ENCODE data around the gene RAB3C. TPM values are rescaled to one million over a fixed set of nuclear protein-coding genes. Genes with fewer than 3 reads are reported as not detected.

The RAB3C gene
- total RNA-seq, 6 experiments from 2014 or later, result not detected

GRCh38 chr5:58711965-58712364 is 129.1 kb downstream of the RAB3C start:
- TF ChIP-seq CTCF (IDR thresholded peaks at IDR 0.05), result no peak
- no peaks in the 10 kb centered on the region for H3K4me1 Mint-ChIP-seq (ENCODE audit: low read depth)
- H3K27me3 Mint-ChIP-seq (ENCODE audit: insufficient read depth), result peaks cover 5% of the 10 kb centered on the region
- H3K9me3 Mint-ChIP-seq, result peaks cover 34% of the 10 kb centered on the region
- H3K4me3 Mint-ChIP-seq, result no peak overlapping the region
- DNase-seq, result no peak
- no peak overlapping the region for H3K27ac Mint-ChIP-seq
- H3K36me3 Mint-ChIP-seq (ENCODE audit: low read depth), result peaks cover 8% of the 10 kb centered on the region; the same call in 1 of the 2 replicates

- H3K4me3 Mint-ChIP-seq, result no peak overlapping the region
- H3K36me3 Mint-ChIP-seq (ENCODE audit: low read depth), result peaks cover 8% of the 10 kb centered on the region; the same call in 1 of the 2 replicates
- no peak for DNase-seq
- no peak overlapping the region for H3K27ac Mint-ChIP-seq
- peaks cover 34% of the 10 kb centered on the region for H3K9me3 Mint-ChIP-seq
- peaks cover 5% of the 10 kb centered on the region for H3K27me3 Mint-ChIP-seq (ENCODE audit: insufficient read depth)
- no peaks in the 10 kb centered on the region for H3K4me1 Mint-ChIP-seq (ENCODE audit: low read depth)
- no peak for TF ChIP-seq CTCF (IDR thresholded peaks at IDR 0.05)
Measured at GRCh38 chr5:58714046-58714445, 131.2 kb downstream of the RAB3C start.

GRCh38 chr5:58715997-58716656 is 133.3 kb downstream of the RAB3C start:
- no peak overlapping the region for H3K27ac Mint-ChIP-seq
- TF ChIP-seq CTCF (IDR thresholded peaks at IDR 0.05), result no peak
- H3K27me3 Mint-ChIP-seq (ENCODE audit: insufficient read depth), result peaks cover 1% of the 10 kb centered on the region; the same call in 1 of the 2 replicates
- H3K4me3 Mint-ChIP-seq, result no peak overlapping the region
- no peak for DNase-seq
- H3K4me1 Mint-ChIP-seq (ENCODE audit: low read depth), result no peaks in the 10 kb centered on the region
- H3K36me3 Mint-ChIP-seq (ENCODE audit: low read depth), result 0 out of 2 replicates have a peak, but pooled peaks cover 1% of the 10 kb centered on the region
- peaks cover 23% of the 10 kb centered on the region for H3K9me3 Mint-ChIP-seq

GRCh38 chr5:58716713-58717112 is 133.8 kb downstream of the RAB3C start:
- Mint-ChIP-seq H3K4me1 (ENCODE audit: low read depth) (no peaks in the 10 kb centered on the region), H3K27me3 (ENCODE audit: insufficient read depth) (peaks cover 1% of the 10 kb centered on the region; the same call in 1 of the 2 replicates), H3K9me3 (peaks cover 23% of the 10 kb centered on the region), H3K27ac (no peak overlapping the region), H3K4me3 (no peak overlapping the region), H3K36me3 (ENCODE audit: low read depth) (no peaks in the 10 kb centered on the region)
- no peak for DNase-seq
- no peak for TF ChIP-seq CTCF (IDR thresholded peaks at IDR 0.05)

- DNase-seq, result no peak
- no peak for TF ChIP-seq CTCF (IDR thresholded peaks at IDR 0.05)
- H3K9me3 Mint-ChIP-seq, result peaks cover 25% of the 10 kb centered on the region
- no peak overlapping the region for H3K27ac Mint-ChIP-seq
- H3K36me3 Mint-ChIP-seq (ENCODE audit: low read depth), result no peaks in the 10 kb centered on the region
- peaks cover 1% of the 10 kb centered on the region; the same call in 1 of the 2 replicates for H3K27me3 Mint-ChIP-seq (ENCODE audit: insufficient read depth)
- H3K4me3 Mint-ChIP-seq, result no peak overlapping the region
- no peaks in the 10 kb centered on the region for H3K4me1 Mint-ChIP-seq (ENCODE audit: low read depth)
Measured at GRCh38 chr5:58717303-58718007, 134.6 kb downstream of the RAB3C start.

All from HFFc6 (cell line).